SK-N-SH (cell line): Measurements from ENCODE around the gene RAVER1. TPM values are rescaled to one million over a fixed set of nuclear protein-coding genes. Genes with fewer than 3 reads are reported as not detected.

Source experiments
- CTCF ChIA-PET: fragments of 300-600, 350-600 bp; formaldehyde crosslinking; extraction: SDS; loops from one replicate; lab custom pipeline; 2021; lab: Yijun Ruan, JAX
- POLR2A ChIA-PET: fragments of 350-600 bp; sonication (Branson Sonifier 250); formaldehyde crosslinking; extraction: SDS; loops from one replicate; lab custom pipeline; 2020; ENCODE audit warnings: antibody characterized with exemption, inconsistent platforms; lab: Yijun Ruan, JAX
- DNase-seq: peaks from one replicate; pipeline ENCODE4 v3.0.0; 2012
- H2AFZ ChIP-seq: fragments of 200-600 bp; sonication (generic); 2 replicates; pipeline ENCODE4 v1.8.1; 2016; ENCODE audit warnings: antibody characterized with exemption, mild to moderate bottlenecking, low read depth
- H3F3A ChIP-seq: fragments of 200-600 bp; sonication (generic); replicated peaks from 2 replicates; pipeline ENCODE3; 2016; ENCODE audit warnings: antibody characterized with exemption, mild to moderate bottlenecking; ENCODE audit not compliant: insufficient read depth
- H3K27ac ChIP-seq, 2 experiments: fragments of 200-500 bp in 1 of 2; fragments of 200-600 bp in 1 of 2; sonication (Bioruptor generic) in 1 of 2; sonication (generic), shearing (Covaris generic) in 1 of 2; 2 replicates each; pipeline versions ENCODE4 v1.5.1 to v1.6.1; 2014 to 2016; ENCODE audit warnings: low read depth in 2 of 2, inconsistent platforms in 1 of 2, low read length in 1 of 2, mild to moderate bottlenecking in 1 of 2, mixed read lengths in 1 of 2
- H3K27me3 ChIP-seq: fragments of 200-600 bp; sonication (generic), shearing (Covaris generic); 2 replicates; pipeline ENCODE4 v1.6.1; 2016; ENCODE audit warnings: mixed run types; ENCODE audit not compliant: insufficient read depth
- H3K36me3 ChIP-seq, 2 experiments: fragments of 200-500 bp in 1 of 2; fragments of 200-600 bp in 1 of 2; sonication (Bioruptor generic) in 1 of 2; sonication (generic) in 1 of 2; replicated peaks in 1 of 2; 2 replicates each; pipeline versions ENCODE3 to v1.5.1; 2014 to 2016; ENCODE audit warnings: low read length in 1 of 2, mild to moderate bottlenecking in 1 of 2; ENCODE audit not compliant: insufficient read depth in 2 of 2, control insufficient read depth in 1 of 2
- H3K4me1 ChIP-seq, 2 experiments: fragments of 200-500 bp in 1 of 2; fragments of 200-600 bp in 1 of 2; sonication (Bioruptor generic) in 1 of 2; sonication (generic), shearing (Covaris generic) in 1 of 2; 2 replicates each; pipeline versions ENCODE4 v1.5.1 to v1.6.1; 2014 to 2016; ENCODE audit warnings: low read depth in 1 of 2, low read length in 1 of 2, mixed run types in 1 of 2; ENCODE audit not compliant: insufficient read depth in 2 of 2, control insufficient read depth in 1 of 2
- H3K4me2 ChIP-seq: fragments of 200-600 bp; sonication (generic), shearing (Covaris generic); 2 replicates; pipeline ENCODE4 v1.6.1; 2017; ENCODE audit warnings: mixed run types
- H3K4me3 ChIP-seq, 2 experiments: fragments of 200-500 bp in 1 of 2; fragments of 200-600 bp in 1 of 2; sonication (Bioruptor generic) in 1 of 2; sonication (generic), shearing (Covaris generic) in 1 of 2; 2 replicates each; pipeline versions ENCODE4 v1.5.1 to v1.8.1; 2014 to 2016; ENCODE audit warnings: low read depth in 2 of 2, inconsistent platforms in 1 of 2, low read length in 1 of 2, mild to moderate bottlenecking in 1 of 2, mixed read lengths in 1 of 2, moderate library complexity in 1 of 2
- H3K79me2 ChIP-seq: fragments of 200-600 bp; sonication (generic); 2 replicates; pipeline ENCODE4 v1.8.1; 2017; ENCODE audit warnings: mild to moderate bottlenecking; ENCODE audit not compliant: insufficient read depth
- H3K9ac ChIP-seq: fragments of 200-600 bp; sonication (generic); 2 replicates; pipeline ENCODE4 v1.6.1; 2017; ENCODE audit warnings: mixed run types
- H3K9me2 ChIP-seq: fragments of 200-600 bp; sonication (generic); 2 replicates; pipeline ENCODE4 v1.6.1; 2017; ENCODE audit warnings: mixed run types
- H3K9me3 ChIP-seq: fragments of 200-600 bp; sonication (generic); 2 replicates; pipeline ENCODE4 v1.6.1; 2017; ENCODE audit warnings: mixed run types, mild to moderate bottlenecking, moderate library complexity
- H4K20me1 ChIP-seq: fragments of 200-600 bp; sonication (generic); 2 replicates; pipeline ENCODE4 v1.6.1; 2017; ENCODE audit warnings: mild to moderate bottlenecking, mixed run types; ENCODE audit not compliant: insufficient read depth
- CHD2 ChIP-seq: fragments of 150-350 bp; IDR thresholded peaks from 2 replicates; pipeline ENCODE4 v1.6.1; 2018; ENCODE audit warnings: low read length; ENCODE audit not compliant: partially characterized antibody
- ELF1 ChIP-seq: IDR thresholded peaks from 2 replicates; pipeline ENCODE4 v1.4.0; 2012
- FOSL2 ChIP-seq: IDR thresholded peaks from 2 replicates; pipeline ENCODE4 v1.4.0; 2012; ENCODE audit warnings: low read depth, mild to moderate bottlenecking, moderate library complexity, borderline replicate concordance
- FOXJ3 ChIP-seq: sonication (generic); formaldehyde crosslinking; IDR thresholded peaks from 2 replicates; pipeline ENCODE4 v1.5.1; 2020; ENCODE audit warnings: mild to moderate bottlenecking, missing genetic modification reagents
- FOXM1 ChIP-seq: IDR thresholded peaks from 2 replicates; pipeline ENCODE4 v1.4.0; 2012; ENCODE audit warnings: low read depth, mild to moderate bottlenecking
- GABPA ChIP-seq: IDR thresholded peaks from 2 replicates; pipeline ENCODE4 v1.4.0; 2012; ENCODE audit warnings: low read depth, mild to moderate bottlenecking
- POLR2AphosphoS5 ChIP-seq: IDR thresholded peaks from 2 replicates; pipeline ENCODE4 v1.6.1; 2012; ENCODE audit warnings: low read depth, low read length
- RXRA ChIP-seq: IDR thresholded peaks from 2 replicates; pipeline ENCODE4 v1.4.0; 2012; ENCODE audit warnings: low read depth, mild to moderate bottlenecking, borderline replicate concordance
- SIN3A ChIP-seq: IDR thresholded peaks from 2 replicates; pipeline ENCODE4 v1.6.1; 2012; ENCODE audit warnings: low read depth, mild to moderate bottlenecking, low read length, moderate library complexity, borderline replicate concordance
- SMC3 ChIP-seq: IDR thresholded peaks from 2 replicates; pipeline ENCODE4 v1.6.1; 2012; ENCODE audit warnings: low read depth, low read length, improper control_type of control experiment
- TCF12 ChIP-seq: IDR thresholded peaks from 2 replicates; pipeline ENCODE4 v1.4.0; 2012
- YY1 ChIP-seq: IDR thresholded peaks from 2 replicates; pipeline ENCODE4 v1.4.0; 2012; ENCODE audit warnings: low read depth, mild to moderate bottlenecking
- WGBS: methylation state at CpG from one replicate; pipeline ENCODE4 v1.1.6; 2017; ENCODE audit warnings: low lambda C conversion rate; 5-methylcytosine and 5-hydroxymethylcytosine counted together
- polyA plus RNA-seq, 3 experiments: library from polyadenylated mRNA; depleted of rRNA; stranded (reverse); fragments of >200 nt; gene quantifications; 2 replicates each; pipeline ENCODE4 v1.2.3, GENCODE V29; 2012
- TF ChIP-seq, protein P1 (sequence below): fragments of 150-350 bp; IDR thresholded peaks from 2 replicates; pipeline ENCODE4 v1.6.1; 2017; ENCODE audit warnings: antibody characterized with exemption, low read length, low read depth, borderline replicate concordance
- TF ChIP-seq, protein P2 (sequence below): IDR thresholded peaks from 2 replicates; pipeline ENCODE4; 2012
- TF ChIP-seq, protein P3 (sequence below): IDR thresholded peaks from 2 replicates; pipeline ENCODE4 v1.4.0; 2012; ENCODE audit warnings: low read depth, borderline replicate concordance
- TF ChIP-seq, protein P4 (sequence below): IDR thresholded peaks from 2 replicates; pipeline ENCODE4 v1.4.0; 2012; ENCODE audit warnings: low read depth

Gene RAVER1
- polyA plus RNA-seq, 1 of the 3 experiments (the other 2 are of a cell fraction) = 8.2 TPM

DNA sequence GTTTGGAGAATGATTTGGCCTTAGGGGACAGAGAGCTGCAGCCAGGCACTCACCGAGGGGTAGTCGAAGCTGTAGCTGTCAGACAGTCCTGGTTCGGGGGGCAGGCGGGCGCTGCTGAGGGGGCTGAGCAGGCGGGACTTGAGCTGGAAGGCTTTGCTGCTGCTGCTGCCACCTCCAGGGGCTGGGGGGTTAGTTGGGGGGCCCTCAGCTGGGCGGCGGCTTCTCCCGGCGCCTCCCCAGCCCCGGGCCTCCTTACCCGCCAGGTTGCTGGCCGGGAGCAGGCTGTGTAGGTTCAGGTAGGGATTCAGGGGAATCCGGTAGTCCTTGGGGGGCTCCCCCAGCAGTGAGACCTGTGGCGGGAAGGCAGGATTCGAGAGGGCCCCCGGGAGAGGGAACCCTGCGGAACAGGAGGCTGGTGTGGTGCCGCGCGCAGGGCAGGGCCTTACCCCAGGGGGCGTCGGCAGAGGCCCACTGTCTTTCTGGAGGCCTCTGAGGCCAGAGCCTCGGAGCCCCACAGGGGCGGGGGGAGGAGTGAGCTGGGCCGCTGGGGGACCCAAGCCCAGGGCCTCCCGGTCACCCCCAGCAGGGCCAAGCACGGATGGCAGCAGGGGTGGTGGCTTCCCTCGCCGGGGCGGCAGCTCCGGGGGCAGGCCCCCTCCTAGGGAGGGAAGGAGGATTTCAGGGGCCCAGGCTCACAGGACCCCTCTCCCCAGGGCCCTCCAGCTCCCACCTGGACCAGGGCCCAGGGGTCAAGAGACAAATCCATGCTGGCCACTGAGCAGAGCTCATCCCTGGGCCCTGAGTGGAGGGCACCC, 12.5 kb downstream of the RAVER1 start:
- no peak overlapping the region for H3K4me3 ChIP-seq
- TF ChIP-seq POLR2AphosphoS5 (no peak), FOXJ3 (CRISPR knock-in tag) (no peak), FOSL2 (no peak), SMC3 (no peak), CHD2 (no peak)
- TF ChIP-seq, protein P1, sequence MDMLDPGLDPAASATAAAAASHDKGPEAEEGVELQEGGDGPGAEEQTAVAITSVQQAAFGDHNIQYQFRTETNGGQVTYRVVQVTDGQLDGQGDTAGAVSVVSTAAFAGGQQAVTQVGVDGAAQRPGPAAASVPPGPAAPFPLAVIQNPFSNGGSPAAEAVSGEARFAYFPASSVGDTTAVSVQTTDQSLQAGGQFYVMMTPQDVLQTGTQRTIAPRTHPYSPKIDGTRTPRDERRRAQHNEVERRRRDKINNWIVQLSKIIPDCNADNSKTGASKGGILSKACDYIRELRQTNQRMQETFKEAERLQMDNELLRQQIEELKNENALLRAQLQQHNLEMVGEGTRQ = no peak
- TF ChIP-seq, protein P2, sequence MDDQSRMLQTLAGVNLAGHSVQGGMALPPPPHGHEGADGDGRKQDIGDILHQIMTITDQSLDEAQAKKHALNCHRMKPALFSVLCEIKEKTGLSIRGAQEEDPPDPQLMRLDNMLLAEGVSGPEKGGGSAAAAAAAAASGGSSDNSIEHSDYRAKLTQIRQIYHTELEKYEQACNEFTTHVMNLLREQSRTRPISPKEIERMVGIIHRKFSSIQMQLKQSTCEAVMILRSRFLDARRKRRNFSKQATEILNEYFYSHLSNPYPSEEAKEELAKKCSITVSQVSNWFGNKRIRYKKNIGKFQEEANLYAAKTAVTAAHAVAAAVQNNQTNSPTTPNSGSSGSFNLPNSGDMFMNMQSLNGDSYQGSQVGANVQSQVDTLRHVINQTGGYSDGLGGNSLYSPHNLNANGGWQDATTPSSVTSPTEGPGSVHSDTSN = no peak
- TF ChIP-seq, all 33 proteins: peak for 0
- Histone ChIP-seq H3K4me1 (peaks cover 0 to 12% of the 10 kb centered on the region in 2 experiments; a peak in 1 of 4 replicates), H3F3A (peaks cover 6% of the 10 kb centered on the region), H3K27me3 (no peaks in the 10 kb centered on the region), H3K9ac (no peak overlapping the region), H2AFZ (no peak overlapping the region), H3K9me2 (no peaks in the 10 kb centered on the region), H3K4me2 (no peak overlapping the region), H4K20me1 (no peaks in the 10 kb centered on the region), H3K79me2 (0 out of 2 replicates have a peak, but pooled peaks cover 1% of the 10 kb centered on the region), H3K9me3 (no peaks in the 10 kb centered on the region), H3K36me3 (peaks cover 5 to 41% of the 10 kb centered on the region in 2 experiments), H3K27ac (no peak overlapping the region)
- no peak for DNase-seq
- ChIA-PET POLR2A (interaction anchor here (0.8 to 1.4 kb wide), 2 partner anchors 13 to 70 kb away, joined by 3 to 4 read pairs; no protein-coding TSS in a partner anchor), CTCF (interaction anchor here (0.7 to 1.5 kb wide), 4 partner anchors 55 to 95 kb away, joined by 3 to 4 read pairs (median 4); no protein-coding TSS in a partner anchor)
- 90% methylated on average over 12 of the region's 32 CpGs for WGBS

DNA sequence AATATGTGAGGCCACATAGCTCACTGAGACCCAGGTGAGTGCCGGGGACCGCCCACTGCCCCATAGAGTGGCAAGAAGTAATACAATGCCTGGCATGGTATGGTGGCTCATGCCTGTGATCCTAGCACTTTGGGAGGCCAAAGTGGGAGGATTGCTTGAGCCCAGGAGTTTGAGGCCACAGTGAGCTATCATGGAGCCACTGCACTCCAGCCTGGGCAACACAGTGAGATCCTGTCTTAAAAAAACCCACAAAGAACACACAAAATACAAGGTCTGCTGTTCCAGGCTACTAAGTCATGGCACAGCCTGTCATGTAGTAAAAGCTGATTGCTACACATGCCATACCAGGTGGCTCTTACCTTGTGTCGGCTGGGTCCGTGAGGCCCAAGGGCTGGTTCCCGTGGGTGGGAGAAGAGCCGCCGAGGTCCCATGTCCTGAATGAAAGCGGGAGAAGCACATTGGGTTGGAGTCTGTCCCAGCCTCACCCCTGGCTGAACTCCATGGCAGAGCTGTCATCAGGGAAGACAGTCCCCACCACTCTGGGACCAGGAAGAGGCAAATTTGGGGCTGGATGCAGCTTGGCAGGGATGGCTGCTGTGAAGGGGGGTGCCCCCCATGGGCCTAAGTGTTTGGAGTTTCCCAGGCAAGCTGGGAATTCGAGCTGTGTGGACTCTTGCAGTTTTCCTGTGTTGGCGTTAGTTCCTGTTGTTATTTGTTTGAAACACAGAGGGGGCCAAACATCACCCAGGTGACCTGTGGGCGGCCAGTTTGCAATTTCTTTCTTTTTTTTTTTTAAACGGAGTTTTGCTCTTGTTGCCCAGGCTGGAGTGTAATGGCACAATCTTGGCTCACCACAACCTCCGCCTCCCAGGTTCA, 14.3 kb downstream of the RAVER1 start:
- POLR2A ChIA-PET = no interaction called here
- TF ChIP-seq FOXJ3 (CRISPR knock-in tag) (no peak), TCF12 (no peak), POLR2AphosphoS5 (no peak), GABPA (no peak), ELF1 (no peak), FOXM1 (no peak), SIN3A (no peak), CHD2 (no peak), FOSL2 (no peak), YY1 (no peak), RXRA (no peak)
- TF ChIP-seq, protein P3, sequence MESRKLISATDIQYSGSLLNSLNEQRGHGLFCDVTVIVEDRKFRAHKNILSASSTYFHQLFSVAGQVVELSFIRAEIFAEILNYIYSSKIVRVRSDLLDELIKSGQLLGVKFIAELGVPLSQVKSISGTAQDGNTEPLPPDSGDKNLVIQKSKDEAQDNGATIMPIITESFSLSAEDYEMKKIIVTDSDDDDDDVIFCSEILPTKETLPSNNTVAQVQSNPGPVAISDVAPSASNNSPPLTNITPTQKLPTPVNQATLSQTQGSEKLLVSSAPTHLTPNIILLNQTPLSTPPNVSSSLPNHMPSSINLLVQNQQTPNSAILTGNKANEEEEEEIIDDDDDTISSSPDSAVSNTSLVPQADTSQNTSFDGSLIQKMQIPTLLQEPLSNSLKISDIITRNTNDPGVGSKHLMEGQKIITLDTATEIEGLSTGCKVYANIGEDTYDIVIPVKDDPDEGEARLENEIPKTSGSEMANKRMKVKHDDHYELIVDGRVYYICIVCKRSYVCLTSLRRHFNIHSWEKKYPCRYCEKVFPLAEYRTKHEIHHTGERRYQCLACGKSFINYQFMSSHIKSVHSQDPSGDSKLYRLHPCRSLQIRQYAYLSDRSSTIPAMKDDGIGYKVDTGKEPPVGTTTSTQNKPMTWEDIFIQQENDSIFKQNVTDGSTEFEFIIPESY = no peak
- TF ChIP-seq, protein P4, sequence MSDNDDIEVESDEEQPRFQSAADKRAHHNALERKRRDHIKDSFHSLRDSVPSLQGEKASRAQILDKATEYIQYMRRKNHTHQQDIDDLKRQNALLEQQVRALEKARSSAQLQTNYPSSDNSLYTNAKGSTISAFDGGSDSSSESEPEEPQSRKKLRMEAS = no peak

More for the DNA sequence above, 14.3 kb downstream of the RAVER1 start:
- CTCF ChIA-PET = interaction anchor here (1.2 kb wide), 1 partner anchor 29 kb away, joined by 3 read pairs; the partner anchor contains the start of gene ICAM5
- no peaks in the 10 kb centered on the region for H3K9me3 ChIP-seq
- H3K36me3 ChIP-seq = peaks cover 0 to 38% of the 10 kb centered on the region in 2 experiments
- H3K9me2 ChIP-seq = no peaks in the 10 kb centered on the region
- no peak overlapping the region for H3K9ac ChIP-seq
- H3K4me2 ChIP-seq = no peak overlapping the region
- H3K27ac ChIP-seq = no peak overlapping the region
- no peaks in the 10 kb centered on the region for H4K20me1 ChIP-seq
- WGBS = 92% methylated on average over 10 of the region's 13 CpGs
- H3K27me3 ChIP-seq = no peaks in the 10 kb centered on the region
- DNase-seq = no peak
- no peak overlapping the region for H3K4me3 ChIP-seq
- H3F3A ChIP-seq = peaks cover 6% of the 10 kb centered on the region
- peaks cover 12% of the 10 kb centered on the region; the same call in 1 of the 2 replicates for H3K79me2 ChIP-seq
- H3K4me1 ChIP-seq = peaks cover 0 to 17% of the 10 kb centered on the region in 2 experiments; a peak in 1 of 4 replicates
- H2AFZ ChIP-seq = no peak overlapping the region
